Ascending aorta (tissue), 2 donors: ENCODE measurements around the gene AGO4. TPM values are rescaled to one million over a fixed set of nuclear protein-coding genes. Genes with fewer than 3 reads are reported as not detected.

Experiments used
- DNase-seq, 2 donors: peaks; one replicate each; pipeline ENCODE4 v3.0.0-alpha.2; 2019; ENCODE audit warnings: low spot score in 2 of 2
- H3K27ac ChIP-seq, 2 donors: fragments of 200-600 bp; sonication (generic); one replicate each; pipeline ENCODE4 v1.5.1; 2016 to 2017; ENCODE audit warnings: mild to moderate bottlenecking in 1 of 2
- H3K27me3 ChIP-seq: fragments of 200-600 bp; sonication (generic); one replicate; pipeline ENCODE4 v1.5.1; 2017
- H3K36me3 ChIP-seq, 2 donors: fragments of 200-600 bp; sonication (generic); one replicate each; pipeline ENCODE4 v1.5.1; 2016
- H3K4me1 ChIP-seq, 2 donors: fragments of 200-600 bp; sonication (generic); one replicate each; pipeline ENCODE4 v1.5.1; 2016 to 2017; ENCODE audit warnings: mild to moderate bottlenecking in 1 of 2
- H3K4me3 ChIP-seq, 2 donors: fragments of 200-600 bp; sonication (generic); one replicate each; pipeline ENCODE4 v1.5.1; 2016 to 2017; ENCODE audit warnings: mild to moderate bottlenecking in 1 of 2
- H3K9me3 ChIP-seq, 2 donors: fragments of 200-600 bp; sonication (generic); one replicate each; pipeline ENCODE4 v1.5.1; 2016
- CTCF ChIP-seq, 3 experiments: fragments of 200-600 bp in 2 of 3; fragments of 450-650 bp in 1 of 3; sonication (generic) in 2 of 3; IDR thresholded peaks; one replicate each; pipeline ENCODE4 v1.5.1; 2016 to 2019; ENCODE audit warnings: antibody characterized with exemption in 3 of 3, mild to moderate bottlenecking in 1 of 3, moderate library complexity in 1 of 3
- intact Hi-C: fragments of 100-400 bp; cut with DNase I; formaldehyde crosslinking; loops from one replicate; pipeline ENCODE4 v1.15.1; 2023
- total RNA-seq: library from RNA; depleted of rRNA; stranded (reverse); fragments of >200 nt; gene quantifications from one replicate; pipeline ENCODE4 v1.1.0, GENCODE V29; 2016

AGO4 gene
- total RNA-seq, 1 donor from 2014 or later: 40.4 TPM

- peaks cover 65 to 81% of the 10 kb centered on the region in 2 donors for H3K36me3 ChIP-seq
Observed at GRCh38 chr1:35832276-35832905, 24.6 kb downstream of the AGO4 start.

GRCh38 chr1:35833395-35833794, 25.6 kb downstream of the AGO4 start:
- intact Hi-C loops: no loop called here
- Histone ChIP-seq H3K9me3 (no peaks in the 10 kb centered on the region), H3K4me1 (no peaks in the 10 kb centered on the region), H3K27me3 (no peaks in the 10 kb centered on the region), H3K27ac (no peak overlapping the region), H3K36me3 (peaks cover 57 to 81% of the 10 kb centered on the region in 2 donors), H3K4me3 (no peak overlapping the region)
- DNase-seq: no peak
- TF ChIP-seq CTCF (IDR thresholded peaks at IDR 0.05): no peak

More at GRCh38 chr1:35832276-35832905, 24.6 kb downstream of the AGO4 start:
- H3K4me3 ChIP-seq: no peak overlapping the region
- no peak for TF ChIP-seq CTCF (IDR thresholded peaks at IDR 0.05)
- no peak overlapping the region for H3K27ac ChIP-seq
- no peaks in the 10 kb centered on the region for H3K9me3 ChIP-seq
- H3K4me1 ChIP-seq: no peaks in the 10 kb centered on the region
- intact Hi-C loops: no loop called here
- H3K27me3 ChIP-seq: no peaks in the 10 kb centered on the region
- DNase-seq: no peak

- Histone ChIP-seq H3K27me3 (no peaks in the 10 kb centered on the region), H3K27ac (no peak overlapping the region), H3K36me3 (peaks cover 54 to 82% of the 10 kb centered on the region in 2 donors), H3K4me1 (no peaks in the 10 kb centered on the region), H3K4me3 (no peak overlapping the region), H3K9me3 (no peaks in the 10 kb centered on the region)
- intact Hi-C loops: no loop called here
- no peak for DNase-seq
- TF ChIP-seq CTCF (IDR thresholded peaks at IDR 0.05): no peak
Observed at GRCh38 chr1:35834218-35834617, 26.4 kb downstream of the AGO4 start.

GRCh38 chr1:35835398-35835797, 27.6 kb downstream of the AGO4 start:
- intact Hi-C loops: no loop called here
- H3K36me3 ChIP-seq: peaks cover 53 to 94% of the 10 kb centered on the region in 2 donors
- no peak overlapping the region for H3K4me3 ChIP-seq
- no peak overlapping the region for H3K27ac ChIP-seq
- no peaks in the 10 kb centered on the region for H3K9me3 ChIP-seq
- TF ChIP-seq CTCF (IDR thresholded peaks at IDR 0.05): no peak
- DNase-seq: no peak
- no peaks in the 10 kb centered on the region for H3K4me1 ChIP-seq
- H3K27me3 ChIP-seq: no peaks in the 10 kb centered on the region

- Histone ChIP-seq H3K9me3 (no peaks in the 10 kb centered on the region), H3K27me3 (no peaks in the 10 kb centered on the region), H3K4me1 (no peaks in the 10 kb centered on the region), H3K4me3 (no peak overlapping the region), H3K36me3 (peaks cover 62 to 95% of the 10 kb centered on the region in 2 donors), H3K27ac (no peak overlapping the region)
- intact Hi-C loops: no loop called here
- TF ChIP-seq CTCF (IDR thresholded peaks at IDR 0.05): no peak
- no peak for DNase-seq
Observed at GRCh38 chr1:35836734-35837133, 28.9 kb downstream of the AGO4 start.
